KG1 (cell line): Measurements from ENCODE around the gene PFN2.
"Not testable (repeated sequence)": the region's sequence is repeated elsewhere in the genome, so short reads cannot be mapped to it uniquely, and the experiment has no call there.

Experiments
- DNase-seq: peaks from one replicate; lab custom pipeline; 2025; lab: John Stamatoyannopoulos, UW

PFN2 gene

GRCh38 chr3:149968216-149968615, 2.5 kb downstream of the PFN2 start:
- DNase-seq = no peak

GRCh38 chr3:149967086-149967685, 3.5 kb downstream of the PFN2 start:
- DNase-seq = peak; percentile 14

GRCh38 chr3:149965278-149965677, 5.4 kb downstream of the PFN2 start:
- no peak for DNase-seq

GRCh38 chr3:149964291-149964690, 6.4 kb downstream of the PFN2 start:
- no peak for DNase-seq

GRCh38 chr3:149963485-149963884, 7.2 kb downstream of the PFN2 start:
- no peak for DNase-seq

DNA sequence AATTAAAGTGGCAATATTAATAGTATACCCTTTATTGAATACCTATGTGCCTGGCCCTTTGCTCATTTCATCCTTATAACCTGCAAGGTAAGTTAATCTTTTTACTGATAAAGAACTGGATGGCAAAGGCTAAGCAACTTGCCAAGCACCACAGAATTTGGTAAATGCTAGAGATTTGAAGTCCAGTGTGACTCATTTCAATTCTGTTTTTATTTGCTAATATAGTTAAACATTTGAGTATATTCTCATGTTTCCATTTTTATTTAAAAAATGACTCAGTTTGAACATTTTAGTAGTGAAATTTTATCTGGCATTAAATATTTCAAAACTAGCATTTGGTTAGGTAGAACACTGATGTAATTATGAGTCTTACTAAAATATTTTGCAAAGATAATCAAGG, 11.3 kb downstream of the PFN2 start:
- no peak for DNase-seq

- DNase-seq = no peak
Observed at GRCh38 chr3:149958171-149958796, 12.4 kb downstream of the PFN2 start.

- no peak for DNase-seq
Observed at GRCh38 chr3:149957361-149958125, 13.2 kb downstream of the PFN2 start.

- DNase-seq = no peak
Observed at GRCh38 chr3:149955449-149955848, 15.2 kb downstream of the PFN2 start.

- no peak for DNase-seq
Observed at GRCh38 chr3:149954812-149955211, 15.9 kb downstream of the PFN2 start.

DNA sequence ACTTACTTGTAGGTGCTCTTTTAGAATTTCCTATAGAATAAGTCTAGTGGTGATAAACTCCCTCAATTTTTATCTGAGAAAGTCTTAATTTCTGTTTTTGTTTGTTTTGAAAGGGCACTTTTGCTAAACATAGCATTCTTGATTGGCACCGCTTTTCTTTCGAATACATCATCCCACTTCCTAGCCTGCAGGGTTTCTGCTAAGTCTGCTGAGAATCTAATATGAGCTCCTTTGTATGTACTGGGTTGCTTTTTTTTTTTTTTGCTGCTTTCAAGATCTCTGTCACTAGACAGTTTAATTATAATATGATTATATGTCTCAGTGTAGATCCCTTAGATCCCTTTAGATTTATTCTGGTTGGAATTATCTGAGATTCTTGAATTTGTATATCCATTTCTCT, 21.5 kb downstream of the PFN2 start:
- no peak for DNase-seq

- no peak for DNase-seq
Observed at GRCh38 chr3:149947231-149947630, 23.5 kb downstream of the PFN2 start.

- not testable (repeated sequence) for DNase-seq
Observed at GRCh38 chr3:149943966-149944365, 26.7 kb downstream of the PFN2 start.

GRCh38 chr3:149942409-149942808, 28.3 kb downstream of the PFN2 start:
- DNase-seq = no peak

- DNase-seq = no peak
Observed at GRCh38 chr3:149941946-149942345, 28.7 kb downstream of the PFN2 start.

DNA sequence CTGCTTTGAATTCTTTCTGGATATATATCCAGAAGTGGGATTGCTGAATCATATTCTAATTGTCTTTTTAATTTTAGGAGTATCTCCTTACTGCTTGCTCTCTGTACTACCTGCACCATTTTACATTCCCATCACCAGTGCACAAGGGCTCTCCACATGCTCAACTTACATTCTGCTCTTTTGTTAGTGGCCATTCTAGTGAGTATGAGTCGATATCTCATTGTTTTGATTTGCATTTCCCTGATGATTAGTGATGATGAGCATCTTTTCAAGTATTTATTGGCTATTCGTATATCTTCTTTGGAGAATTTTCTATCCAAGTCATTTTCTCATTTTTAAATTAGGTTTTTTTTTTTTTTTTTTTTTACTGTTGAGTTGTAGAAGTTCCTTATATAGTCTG, 29.5 kb downstream of the PFN2 start:
- no peak for DNase-seq

- not testable (repeated sequence) for DNase-seq
Observed at GRCh38 chr3:149938392-149939055, 32.2 kb downstream of the PFN2 start.

- DNase-seq = peak; percentile 18
Observed at GRCh38 chr3:149936812-149937230, 33.9 kb downstream of the PFN2 start.

GRCh38 chr3:149934524-149934923, 36.2 kb downstream of the PFN2 start:
- DNase-seq = no peak

DNA sequence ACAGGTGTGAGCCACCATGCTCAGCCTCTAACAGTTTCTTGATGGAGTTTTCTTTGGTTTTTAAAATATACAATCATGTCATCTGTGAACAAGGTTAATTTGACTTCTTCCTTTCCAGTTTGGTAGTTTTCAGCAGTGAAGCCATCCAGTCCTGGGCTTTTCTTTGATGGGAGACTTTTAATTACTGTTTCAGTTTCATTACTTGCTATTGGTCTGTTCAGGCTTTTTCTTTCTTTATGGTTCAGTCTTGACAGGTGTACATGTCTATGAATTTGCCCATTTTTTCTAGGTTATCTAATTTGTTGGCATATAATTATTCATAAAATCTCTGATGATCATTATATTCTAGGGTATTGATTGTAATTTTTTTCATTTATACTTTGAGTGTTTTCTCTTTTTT, 36.8 kb downstream of the PFN2 start:
- no peak for DNase-seq

DNA sequence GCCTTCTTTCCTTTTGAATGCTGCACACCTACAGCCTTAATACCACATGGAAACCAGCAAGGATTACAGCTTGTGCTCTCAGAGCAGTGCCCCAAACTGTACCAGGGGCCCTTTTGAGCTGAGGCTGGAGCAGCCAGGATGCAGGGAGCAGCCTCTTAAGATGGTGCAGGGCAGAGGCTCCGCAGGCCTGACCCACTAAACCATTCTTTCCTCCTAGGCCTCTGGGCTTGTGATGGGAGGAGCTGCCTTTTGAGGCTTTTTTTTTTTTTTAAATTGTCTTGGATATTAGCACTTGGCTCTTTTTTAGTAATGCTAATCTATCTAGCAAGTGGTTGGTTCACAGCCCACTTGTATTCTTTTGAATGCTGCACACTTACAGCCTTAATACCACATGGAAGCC, 37.7 kb downstream of the PFN2 start:
- DNase-seq = no peak

DNA sequence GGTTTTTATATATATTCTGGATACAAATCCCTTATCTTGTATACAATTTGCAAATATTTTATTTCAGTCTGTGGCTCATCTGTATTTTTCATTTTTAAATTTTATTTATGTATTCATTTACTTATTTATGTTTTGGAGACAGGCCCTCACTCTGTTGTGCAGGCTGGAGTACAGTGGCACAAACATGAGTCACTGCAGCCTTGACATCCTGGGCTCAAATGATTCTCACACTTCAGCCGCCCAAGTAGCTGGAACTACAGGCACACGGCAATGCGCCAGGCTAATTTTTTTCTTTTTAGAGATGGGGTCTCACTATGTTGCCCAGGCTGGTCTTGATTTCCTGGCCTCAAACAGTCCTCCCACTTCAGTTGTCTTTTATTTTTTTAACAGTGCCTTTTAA, 50.6 kb downstream of the PFN2 start:
- no peak for DNase-seq

DNA sequence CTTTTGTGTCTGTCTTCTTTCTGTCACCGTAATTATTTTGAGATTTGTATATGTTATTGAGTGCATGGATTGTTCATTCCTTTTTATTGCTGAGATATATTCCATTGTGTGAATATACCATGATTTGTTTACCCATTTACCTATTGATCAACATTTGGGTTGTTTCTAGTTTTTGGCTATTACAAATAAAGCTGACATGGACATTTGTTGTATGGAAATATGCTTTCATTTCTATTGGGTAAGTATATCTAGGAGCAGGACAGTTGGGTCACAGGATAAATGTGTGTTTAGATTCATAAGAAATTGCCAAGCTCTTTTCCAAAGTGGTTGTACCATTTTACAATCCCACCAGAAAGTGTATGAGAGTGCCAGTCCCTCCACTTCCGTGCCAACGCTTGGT, 51.2 kb downstream of the PFN2 start:
- no peak for DNase-seq
